ENCODE measurements around the gene DTX3. TPM values are rescaled to one million over a fixed set of nuclear protein-coding genes. Genes with fewer than 3 reads are reported as not detected.

DTX3 gene
- total and polyA plus RNA-seq, 4 donors: 1.1 to 3.2 (median 1.4) TPM

GRCh38 chr12:57606821-57607220 is 2.2 kb downstream of the DTX3 start:
- 89% methylated on average over 11 of the region's 11 CpGs for WGBS
- Histone ChIP-seq H3K9ac (ENCODE audit: low read depth in 1 of 2, low read length in 2 of 2) (no peak overlapping the region), H3K36me3 (ENCODE audit: control insufficient read depth in 4 of 4, insufficient read depth in 3 of 4, low read depth in 1 of 4, low read length in 3 of 4) (peaks cover 0 to 8% (median 2%) of the 10 kb centered on the region in 4 donors), H3K4me3 (ENCODE audit: low read depth in 1 of 3, low read length in 3 of 3) (no peak overlapping the region), H3K9me3 (ENCODE audit: control insufficient read depth in 4 of 4, low read length in 3 of 4) (no peaks in the 10 kb centered on the region), H3K4me1 (ENCODE audit: control insufficient read depth in 4 of 4, insufficient read depth in 4 of 4, low read length in 3 of 4) (peaks cover 0 to 12% (median 11%) of the 10 kb centered on the region in 4 donors), H3K27ac (ENCODE audit: low read depth in 1 of 2, low read length in 2 of 2) (no peak overlapping the region), H3K27me3 (ENCODE audit: control insufficient read depth in 4 of 4, insufficient read depth in 4 of 4, low read length in 3 of 4) (peaks cover 0 to 6% (median 3%) of the 10 kb centered on the region in 4 donors)
- DNase-seq (ENCODE audit: low spot score): no peak
- no peak for TF ChIP-seq RXRA (IDR thresholded peaks at IDR 0.05)
- no peak for TF ChIP-seq RAD21 (IDR thresholded peaks at IDR 0.05)
- TF ChIP-seq EGR1 (IDR thresholded peaks at IDR 0.05; ENCODE audit: low read depth in 2 of 2): no peak
- no peak for TF ChIP-seq FOXA2 (IDR thresholded peaks at IDR 0.05)
- no peak for TF ChIP-seq ATF3 (IDR thresholded peaks at IDR 0.05)
- TF ChIP-seq NR2F2 (IDR thresholded peaks at IDR 0.05): no peak
- TF ChIP-seq HNF4A (conservative IDR thresholded peaks at IDR 0.05): no peak
- TF ChIP-seq CTCF (IDR thresholded peaks at IDR 0.05; ENCODE audit: low read depth, low read length, missing input control): no peak
- no peak for TF ChIP-seq TAF1 (conservative IDR thresholded peaks at IDR 0.05)
- no peak for TF ChIP-seq JUND (IDR thresholded peaks at IDR 0.05)
- TF ChIP-seq ZBTB33 (IDR thresholded peaks at IDR 0.05): no peak

- 84% methylated on average over 12 of the region's 12 CpGs for WGBS
- Histone ChIP-seq H3K4me3 (ENCODE audit: low read depth in 1 of 3, low read length in 3 of 3) (no peak overlapping the region), H3K9ac (ENCODE audit: low read depth in 1 of 2, low read length in 2 of 2) (no peak overlapping the region), H3K27me3 (ENCODE audit: control insufficient read depth in 4 of 4, insufficient read depth in 4 of 4, low read length in 3 of 4) (peaks cover 0 to 8% (median 5%) of the 10 kb centered on the region in 4 donors), H3K4me1 (ENCODE audit: control insufficient read depth in 4 of 4, insufficient read depth in 4 of 4, low read length in 3 of 4) (peaks cover 0 to 12% (median 11%) of the 10 kb centered on the region in 4 donors), H3K36me3 (ENCODE audit: control insufficient read depth in 4 of 4, insufficient read depth in 3 of 4, low read depth in 1 of 4, low read length in 3 of 4) (no peaks in the 10 kb centered on the region), H3K27ac (ENCODE audit: low read depth in 1 of 2, low read length in 2 of 2) (no peak overlapping the region), H3K9me3 (ENCODE audit: control insufficient read depth in 4 of 4, low read length in 3 of 4) (no peaks in the 10 kb centered on the region)
- TF ChIP-seq MAX (IDR thresholded peaks at IDR 0.05) (no peak), NR2F2 (IDR thresholded peaks at IDR 0.05) (no peak), GABPA (IDR thresholded peaks at IDR 0.05 in 1 of 2, conservative IDR thresholded peaks at IDR 0.05 in 1 of 2) (no peak), FOXA1 (IDR thresholded peaks at IDR 0.05) (no peak), REST (IDR thresholded peaks at IDR 0.05) (no peak), EGR1 (IDR thresholded peaks at IDR 0.05; ENCODE audit: low read depth in 2 of 2) (no peak), FOXA2 (IDR thresholded peaks at IDR 0.05) (no peak), TAF1 (conservative IDR thresholded peaks at IDR 0.05) (no peak)
- DNase-seq (ENCODE audit: low spot score): no peak
Measured at GRCh38 chr12:57607958-57608663, 3.5 kb downstream of the DTX3 start.
